Activated naive CD8-positive, alpha-beta T cell treated with anti-CD3 and anti-CD28 coated beads, Interleukin-2, amount 50 U/mL, for 16 hours (primary cell): ENCODE measurements around the gene ATG2B.
"Not testable (repeated sequence)": the region's sequence is repeated elsewhere in the genome, so short reads cannot be mapped to it uniquely, and the experiment has no call there.

Experiments used
- DNase-seq: peaks from one replicate; pipeline ENCODE4 v3.0.0-alpha.2; 2020; ENCODE audit warnings: low read depth, low spot score

ATG2B gene

GRCh38 chr14:96254687-96255086 lies 108.5 kb downstream of the ATG2B start:
- no peak for DNase-seq

GRCh38 chr14:96252999-96253539 lies 110.1 kb downstream of the ATG2B start:
- DNase-seq: no peak

- DNase-seq: no peak
These were observed 110.7 kb downstream of the ATG2B start for GRCh38 chr14:96252323-96252998.

- no peak for DNase-seq
These were observed 111.4 kb downstream of the ATG2B start for GRCh38 chr14:96251656-96252155.

- no peak for DNase-seq
These were observed 112.7 kb downstream of the ATG2B start for GRCh38 chr14:96250485-96250884.

GRCh38 chr14:96249029-96249428 lies 114.1 kb downstream of the ATG2B start:
- no peak for DNase-seq

GRCh38 chr14:96247031-96247430 lies 116.1 kb downstream of the ATG2B start:
- DNase-seq: no peak

GRCh38 chr14:96246539-96246847 lies 116.6 kb downstream of the ATG2B start:
- DNase-seq: no peak

GRCh38 chr14:96245710-96246538 lies 117.2 kb downstream of the ATG2B start:
- no peak for DNase-seq

- not testable (repeated sequence) for DNase-seq
These were observed 118.1 kb downstream of the ATG2B start for GRCh38 chr14:96245074-96245473.

GRCh38 chr14:96243785-96244184 lies 119.4 kb downstream of the ATG2B start:
- DNase-seq: no peak

GRCh38 chr14:96242126-96242525 lies 121.0 kb downstream of the ATG2B start:
- DNase-seq: no peak

GRCh38 chr14:96240641-96241040 lies 122.5 kb downstream of the ATG2B start:
- no peak for DNase-seq

- DNase-seq: no peak
These were observed 123.4 kb downstream of the ATG2B start for GRCh38 chr14:96239711-96240141.

GRCh38 chr14:96238676-96239265 lies 124.4 kb downstream of the ATG2B start:
- DNase-seq: no peak

GRCh38 chr14:96237641-96238040 lies 125.5 kb downstream of the ATG2B start:
- no peak for DNase-seq

- no peak for DNase-seq
These were observed 127.7 kb downstream of the ATG2B start for GRCh38 chr14:96235426-96235825.

GRCh38 chr14:96233661-96234060 lies 129.5 kb downstream of the ATG2B start:
- DNase-seq: no peak

- no peak for DNase-seq
These were observed 130.6 kb downstream of the ATG2B start for GRCh38 chr14:96232506-96232905.

GRCh38 chr14:96231526-96232130 lies 131.5 kb downstream of the ATG2B start:
- DNase-seq: no peak

- no peak for DNase-seq
These were observed 132.1 kb downstream of the ATG2B start for GRCh38 chr14:96231056-96231455.

GRCh38 chr14:96229315-96229714 lies 133.8 kb downstream of the ATG2B start:
- DNase-seq: no peak
